DLD1 (cell line): ENCODE data around the gene GLP2R.

Source experiments
- in situ Hi-C: cut with HindIII; loops from 2 replicates; pipeline ENCODE4 v1.10.0; 2017; ENCODE audit warnings: low sequenced_read_pairs

GLP2R gene

GRCh38 chr17:9850151-9850550 is 24.4 kb downstream of the GLP2R start:
- in situ Hi-C loops, result no loop called here

- in situ Hi-C loops, result no loop called here
These were observed 28.5 kb downstream of the GLP2R start for GRCh38 chr17:9854255-9854654.

GRCh38 chr17:9855036-9855435 is 29.3 kb downstream of the GLP2R start:
- in situ Hi-C loops, result no loop called here

- in situ Hi-C loops, result no loop called here
These were observed 34.1 kb downstream of the GLP2R start for GRCh38 chr17:9859781-9860180.

- in situ Hi-C loops, result no loop called here
These were observed 35.1 kb downstream of the GLP2R start for GRCh38 chr17:9860851-9861250.

- in situ Hi-C loops, result no loop called here
These were observed 36.5 kb downstream of the GLP2R start for GRCh38 chr17:9862220-9862619.

- in situ Hi-C loops, result no loop called here
These were observed 37.2 kb downstream of the GLP2R start for GRCh38 chr17:9862949-9863348.

- in situ Hi-C loops, result no loop called here
These were observed 39.9 kb downstream of the GLP2R start for GRCh38 chr17:9865586-9865985.

GRCh38 chr17:9868552-9868951 is 42.8 kb downstream of the GLP2R start:
- in situ Hi-C loops, result no loop called here

GRCh38 chr17:9872852-9873251 is 47.1 kb downstream of the GLP2R start:
- in situ Hi-C loops, result no loop called here

- in situ Hi-C loops, result no loop called here
These were observed 49.0 kb downstream of the GLP2R start for GRCh38 chr17:9874722-9875121.

- in situ Hi-C loops, result no loop called here
These were observed 49.7 kb downstream of the GLP2R start for GRCh38 chr17:9875441-9875840.

GRCh38 chr17:9878356-9878755 is 52.6 kb downstream of the GLP2R start:
- in situ Hi-C loops, result no loop called here

GRCh38 chr17:9878786-9879525 is 53.2 kb downstream of the GLP2R start:
- in situ Hi-C loops, result no loop called here

- in situ Hi-C loops, result no loop called here
These were observed 54.9 kb downstream of the GLP2R start for GRCh38 chr17:9880582-9880999.

GRCh38 chr17:9883451-9883850 is 57.7 kb downstream of the GLP2R start:
- in situ Hi-C loops, result no loop called here

- in situ Hi-C loops, result no loop called here
These were observed 60.6 kb downstream of the GLP2R start for GRCh38 chr17:9886141-9886930.

GRCh38 chr17:9887508-9887907 is 61.8 kb downstream of the GLP2R start:
- in situ Hi-C loops, result no loop called here

- in situ Hi-C loops, result no loop called here
These were observed 64.4 kb downstream of the GLP2R start for GRCh38 chr17:9890124-9890523.

- in situ Hi-C loops, result no loop called here
These were observed 67.8 kb downstream of the GLP2R start for GRCh38 chr17:9893411-9894012.

- in situ Hi-C loops, result no loop called here
These were observed 68.5 kb downstream of the GLP2R start for GRCh38 chr17:9894231-9894630.

- in situ Hi-C loops, result no loop called here
These were observed 70.2 kb downstream of the GLP2R start for GRCh38 chr17:9895923-9896322.
